ENCODE measurements around the gene PKHD1. TPM values are rescaled to one million over a fixed set of nuclear protein-coding genes. Genes with fewer than 3 reads are reported as not detected.

PKHD1 gene
- total RNA-seq, 4 donors from 2014 or later: 0.12 TPM; not detected in 3

DNA sequence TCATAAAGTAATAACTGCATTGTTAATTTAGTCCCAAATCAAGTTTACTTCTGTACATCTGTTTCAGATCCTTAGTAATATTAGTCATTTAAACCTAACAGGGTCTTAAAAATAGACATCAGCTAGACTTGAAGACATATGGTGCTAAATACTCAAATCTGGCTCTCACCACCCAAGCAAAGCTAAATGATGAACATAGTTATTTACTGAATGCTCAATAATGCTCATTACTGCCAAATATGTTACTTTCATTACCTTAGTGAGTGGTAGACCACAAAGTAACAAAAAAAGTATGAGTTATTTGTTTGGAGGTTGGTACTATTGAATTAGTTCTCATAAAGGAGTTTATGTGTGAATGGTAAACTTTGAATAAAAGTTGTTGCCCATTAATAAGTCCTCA lies 502.1 kb downstream of the PKHD1 start:
- ATAC-seq (ENCODE audit: low FRiP score) (no peak), DNase-seq (ENCODE audit: low spot score) (no peak)
- TF ChIP-seq, protein P1, sequence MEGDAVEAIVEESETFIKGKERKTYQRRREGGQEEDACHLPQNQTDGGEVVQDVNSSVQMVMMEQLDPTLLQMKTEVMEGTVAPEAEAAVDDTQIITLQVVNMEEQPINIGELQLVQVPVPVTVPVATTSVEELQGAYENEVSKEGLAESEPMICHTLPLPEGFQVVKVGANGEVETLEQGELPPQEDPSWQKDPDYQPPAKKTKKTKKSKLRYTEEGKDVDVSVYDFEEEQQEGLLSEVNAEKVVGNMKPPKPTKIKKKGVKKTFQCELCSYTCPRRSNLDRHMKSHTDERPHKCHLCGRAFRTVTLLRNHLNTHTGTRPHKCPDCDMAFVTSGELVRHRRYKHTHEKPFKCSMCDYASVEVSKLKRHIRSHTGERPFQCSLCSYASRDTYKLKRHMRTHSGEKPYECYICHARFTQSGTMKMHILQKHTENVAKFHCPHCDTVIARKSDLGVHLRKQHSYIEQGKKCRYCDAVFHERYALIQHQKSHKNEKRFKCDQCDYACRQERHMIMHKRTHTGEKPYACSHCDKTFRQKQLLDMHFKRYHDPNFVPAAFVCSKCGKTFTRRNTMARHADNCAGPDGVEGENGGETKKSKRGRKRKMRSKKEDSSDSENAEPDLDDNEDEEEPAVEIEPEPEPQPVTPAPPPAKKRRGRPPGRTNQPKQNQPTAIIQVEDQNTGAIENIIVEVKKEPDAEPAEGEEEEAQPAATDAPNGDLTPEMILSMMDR (IDR thresholded peaks at IDR 0.05): no peak

DNA sequence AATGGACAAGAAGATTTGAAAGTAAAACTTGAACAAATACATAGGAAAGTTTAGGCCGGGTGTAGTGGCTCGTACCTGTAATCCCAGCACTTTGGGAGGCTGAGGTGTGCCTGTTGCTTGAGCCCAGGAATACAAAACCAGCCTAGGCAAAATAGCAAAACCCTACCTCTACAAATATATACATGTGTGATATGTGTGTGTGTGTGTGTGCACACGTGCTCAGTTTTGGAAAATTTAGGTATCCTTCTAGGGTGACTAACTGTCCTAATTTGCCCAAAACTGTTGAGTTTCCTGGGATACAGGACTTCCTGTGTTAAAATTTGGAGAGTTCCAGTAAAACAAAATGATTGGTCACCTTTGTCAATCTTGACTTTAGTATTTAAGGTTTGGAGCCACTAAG lies 503.2 kb downstream of the PKHD1 start:
- TF ChIP-seq, protein P1 (IDR thresholded peaks at IDR 0.05): no peak
- no peak for ATAC-seq (ENCODE audit: low FRiP score)
- DNase-seq (ENCODE audit: low spot score): no peak

DNA sequence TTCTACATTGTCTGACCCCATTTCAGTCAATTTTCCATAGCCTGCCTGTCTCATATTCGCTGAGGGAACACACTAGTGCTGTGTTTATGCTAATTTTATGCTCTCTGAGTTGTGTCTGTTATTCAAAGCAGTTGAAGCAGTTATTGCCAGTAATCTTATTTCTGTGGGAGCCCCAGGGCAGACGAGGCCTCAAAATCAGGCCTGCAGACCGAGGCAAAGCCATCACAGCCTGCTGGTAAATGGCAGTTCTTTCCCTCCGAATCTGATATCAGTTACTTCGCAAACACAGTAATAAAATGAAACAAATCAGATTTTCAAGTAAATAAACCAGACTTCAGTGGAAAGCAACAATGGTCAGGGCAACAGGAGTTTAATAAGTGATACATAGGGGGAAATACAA lies 508.4 kb downstream of the PKHD1 start:
- no peak for ATAC-seq (ENCODE audit: low FRiP score)
- TF ChIP-seq, protein P1 (IDR thresholded peaks at IDR 0.05): no peak
- no peak for DNase-seq (ENCODE audit: low spot score)

DNA sequence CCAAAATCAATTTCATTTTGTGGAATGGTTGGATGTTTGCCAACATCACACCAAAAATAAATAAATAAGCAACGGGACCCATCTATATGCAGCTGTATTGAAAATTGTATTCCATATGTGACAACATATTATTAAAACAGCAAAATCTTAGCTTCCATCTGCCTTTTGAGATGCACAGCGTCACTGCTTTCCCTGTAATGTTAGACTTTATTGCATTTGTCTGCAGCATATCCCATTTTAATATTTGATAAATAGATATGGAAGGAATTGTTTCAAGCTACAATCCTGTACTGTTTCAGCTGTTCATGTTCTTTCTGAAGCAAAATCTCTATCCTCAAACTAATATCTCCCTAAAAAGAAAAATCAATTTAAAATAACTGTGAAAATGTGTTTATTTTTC lies 509.1 kb downstream of the PKHD1 start:
- TF ChIP-seq, protein P1 (IDR thresholded peaks at IDR 0.05): no peak
- DNase-seq (ENCODE audit: low spot score) (no peak), ATAC-seq (ENCODE audit: low FRiP score) (no peak)

DNA sequence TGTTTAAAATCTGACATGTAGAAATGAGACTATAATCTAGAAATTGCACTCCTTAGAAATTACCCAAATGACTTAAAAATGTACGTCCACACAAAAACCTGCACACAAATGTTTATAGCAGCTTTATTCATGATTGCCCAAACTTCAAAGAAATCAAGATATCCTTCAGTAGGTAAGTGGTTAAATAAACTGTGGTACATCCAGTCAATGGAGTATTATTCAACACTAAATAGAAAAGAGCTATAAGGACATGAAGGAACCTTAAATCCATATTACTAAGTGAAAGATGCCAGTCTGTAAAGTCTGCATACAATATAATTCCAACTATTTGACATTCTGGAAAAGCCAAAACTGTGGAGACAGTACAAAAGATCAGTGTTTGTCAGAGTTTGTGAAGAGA lies 513.4 kb downstream of the PKHD1 start:
- TF ChIP-seq, protein P1 (IDR thresholded peaks at IDR 0.05): no peak
- DNase-seq (ENCODE audit: low spot score) (no peak), ATAC-seq (ENCODE audit: low FRiP score) (no peak)

DNA sequence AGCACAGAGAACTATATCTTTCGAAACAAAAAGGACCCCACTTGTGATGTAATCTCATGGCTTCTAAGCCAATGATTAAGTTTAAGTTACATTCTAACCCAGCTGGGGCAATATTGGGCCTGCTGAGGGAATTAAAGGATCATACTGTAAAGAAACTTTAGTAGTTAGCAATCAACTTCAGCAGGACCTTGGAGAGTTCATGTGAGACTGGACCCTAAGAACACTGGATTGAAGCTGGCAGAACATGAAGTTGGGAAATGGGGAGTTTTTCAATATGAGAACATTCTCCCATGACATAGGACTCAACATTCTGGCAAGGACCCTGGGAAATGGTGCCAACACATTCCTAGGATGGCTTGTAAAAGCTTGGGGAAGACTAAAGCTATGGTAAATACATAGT lies 516.2 kb downstream of the PKHD1 start:
- TF ChIP-seq, protein P1 (IDR thresholded peaks at IDR 0.05): no peak
- DNase-seq (ENCODE audit: low spot score) (no peak), ATAC-seq (ENCODE audit: low FRiP score) (no peak)

DNA sequence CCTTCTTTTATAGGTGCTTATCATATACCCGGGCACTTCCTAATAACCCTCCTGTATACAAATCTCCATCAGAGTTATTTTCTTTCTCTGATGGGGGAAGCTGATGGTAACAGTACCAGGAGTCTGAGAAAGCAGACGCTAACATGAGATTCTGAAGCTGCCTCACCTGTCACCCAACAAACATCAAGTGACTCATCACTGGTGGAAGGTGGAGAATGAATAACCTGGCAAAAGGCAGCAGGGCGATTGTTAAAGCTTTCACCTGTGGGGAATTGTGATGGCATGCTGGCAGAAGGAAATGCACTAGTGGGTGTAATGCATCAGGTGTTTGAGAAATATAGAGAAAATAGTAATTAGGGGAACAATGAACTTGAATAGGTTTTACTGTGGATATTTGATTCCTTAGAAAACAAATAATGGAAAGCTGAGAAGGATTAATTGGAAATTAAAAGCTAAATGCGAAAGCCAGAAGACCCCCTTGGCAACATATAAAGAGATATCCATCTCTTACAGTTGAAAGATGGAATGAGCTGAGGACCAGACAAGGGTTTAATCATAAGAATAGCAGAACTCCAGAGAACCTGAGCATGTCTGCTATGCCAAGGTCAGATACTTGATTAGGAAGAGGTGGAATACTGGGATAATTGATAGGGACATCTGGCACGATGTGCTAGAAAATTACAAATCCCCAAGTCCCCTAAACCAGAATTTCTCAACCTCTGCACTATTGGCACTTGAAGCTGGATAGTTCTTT lies 517.1 kb downstream of the PKHD1 start:
- ATAC-seq (ENCODE audit: low FRiP score) (no peak), DNase-seq (ENCODE audit: low spot score) (no peak)
- TF ChIP-seq, protein P1 (IDR thresholded peaks at IDR 0.05): no peak

Measured in omental fat pad (tissue), 4 donors.